GM18502 (cell line): Measurements from ENCODE around the gene CDC37.
A peak's percentile ranks its signal among the peaks of the same experiment; 100 is the strongest.
"Not testable (repeated sequence)": the region's sequence is repeated elsewhere in the genome, so short reads cannot be mapped to it uniquely, and the experiment has no call there.

ENCODE experiments used
- ATAC-seq: cut with Tn5 transposase; IDR thresholded peaks from one replicate; pipeline ENCODE4 v1.9.1; 2021; ENCODE audit warnings: mild to moderate bottlenecking; ENCODE audit not compliant: unreplicated experiment, poor library complexity

Gene CDC37

DNA sequence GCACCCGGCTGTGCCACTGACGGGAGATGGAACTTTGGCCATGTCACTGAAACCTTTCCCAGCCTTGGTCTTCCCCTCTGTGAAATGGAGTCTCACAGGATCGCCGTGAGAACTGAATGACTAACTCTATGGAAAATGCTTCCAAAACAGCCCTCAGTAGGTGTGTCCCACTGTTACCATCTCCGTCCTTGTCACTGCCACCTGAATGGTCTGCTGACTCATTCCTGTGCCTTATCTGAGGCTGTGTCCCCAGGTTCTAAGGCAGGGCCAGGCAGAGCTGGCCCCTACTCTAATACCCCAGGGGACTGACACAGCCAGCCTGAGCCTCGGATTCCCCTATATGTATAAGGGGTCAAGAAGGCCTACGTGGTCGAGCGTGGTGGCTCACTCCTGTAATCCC is 4.5 kb downstream of the CDC37 start:
- no peak for ATAC-seq

DNA sequence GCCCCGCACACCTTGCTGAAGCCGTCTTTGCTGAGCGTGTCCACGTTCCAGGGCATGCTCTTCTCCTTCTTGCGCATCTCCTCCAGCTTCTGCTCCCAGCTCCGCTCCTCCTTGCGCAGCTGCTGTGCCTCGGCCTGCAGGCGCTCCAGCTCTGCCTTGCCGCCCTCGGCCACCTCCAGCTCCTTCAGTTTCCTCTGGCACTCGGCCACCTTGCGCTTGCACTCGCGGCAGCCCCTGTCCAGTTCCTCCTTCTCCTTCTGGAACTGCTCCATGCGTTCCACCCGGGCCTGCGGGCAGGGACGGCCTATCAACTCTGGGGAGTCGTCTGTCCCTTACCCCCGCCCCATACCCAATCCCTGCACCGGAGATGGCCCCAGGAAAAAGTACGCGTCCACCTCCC is 7.4 kb downstream of the CDC37 start:
- ATAC-seq = no peak

GRCh38 chr19:10395436-10395835 is 7.9 kb downstream of the CDC37 start:
- no peak for ATAC-seq

- no peak for ATAC-seq
These were observed 8.3 kb downstream of the CDC37 start for GRCh38 chr19:10395003-10395402.

GRCh38 chr19:10393137-10393536 is 10.2 kb downstream of the CDC37 start:
- ATAC-seq = no peak

DNA sequence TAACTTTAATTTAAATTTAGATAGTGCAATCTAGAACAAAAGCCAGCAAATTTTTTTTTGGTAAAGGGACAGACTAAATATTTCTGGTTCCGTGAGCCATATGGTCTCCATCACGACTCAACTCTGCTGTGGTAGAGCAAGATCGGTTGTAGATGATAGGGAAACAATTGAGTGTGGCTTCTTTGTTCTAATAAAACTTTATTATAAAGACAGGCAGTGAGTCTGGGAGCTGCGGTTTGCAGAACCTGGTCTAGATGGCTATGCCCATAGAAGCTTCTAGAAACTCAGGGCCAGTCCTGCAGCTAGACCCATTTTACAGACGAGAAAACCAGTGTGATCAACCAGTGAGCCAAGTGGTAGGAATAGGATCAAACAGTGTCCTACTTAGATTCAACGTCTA is 11.2 kb downstream of the CDC37 start:
- no peak for ATAC-seq

DNA sequence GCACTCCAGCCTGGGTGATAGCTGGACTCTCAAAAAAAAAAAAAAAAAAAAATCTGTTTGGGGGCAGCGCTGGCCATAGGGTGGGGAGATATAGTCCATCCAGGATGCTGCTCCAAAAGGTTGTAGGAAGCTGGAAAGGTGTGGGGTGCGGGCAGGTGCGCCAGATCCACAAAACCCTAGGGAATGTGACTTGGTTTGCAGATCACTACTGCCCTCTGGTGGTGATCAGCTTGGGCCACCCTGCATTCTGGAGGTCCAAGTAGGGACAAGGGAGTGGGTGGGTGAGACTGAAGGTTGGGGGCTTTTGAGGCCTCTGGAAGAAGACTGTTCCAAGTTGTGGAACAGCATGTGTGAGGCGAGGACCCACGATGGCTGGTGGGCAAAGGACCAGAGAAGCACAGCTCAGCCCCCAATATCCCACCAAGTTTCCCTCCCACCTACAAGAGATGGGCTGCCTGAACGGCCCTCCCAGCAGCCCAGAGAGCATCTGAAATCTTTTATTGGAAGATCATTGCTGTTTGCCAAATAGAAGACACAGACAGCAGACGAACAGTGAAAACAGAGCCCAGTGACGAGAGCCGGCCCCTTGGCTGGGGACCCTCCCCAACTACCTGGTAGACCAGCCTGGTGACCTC is 12.6 kb downstream of the CDC37 start:
- ATAC-seq = no peak

DNA sequence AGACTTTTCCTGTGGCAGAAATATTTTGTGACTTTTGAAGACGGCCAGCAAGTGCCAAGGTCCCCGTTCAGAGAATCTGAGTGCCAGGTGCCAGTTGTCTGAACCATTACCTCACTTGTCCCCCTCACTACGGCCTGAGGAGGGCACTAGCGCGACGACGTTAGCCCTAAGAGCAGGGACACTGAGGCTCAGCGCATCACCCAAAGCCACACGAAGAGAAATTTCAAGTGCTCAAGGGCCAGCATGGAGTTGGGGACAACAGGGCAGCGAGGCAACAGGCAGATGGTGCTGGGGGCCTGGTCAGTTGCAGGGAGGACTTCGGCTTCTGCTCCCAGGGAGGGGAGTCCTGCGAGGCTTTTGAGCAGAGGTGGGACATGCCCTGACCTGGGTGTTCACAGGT is 13.5 kb downstream of the CDC37 start:
- ATAC-seq = no peak

GRCh38 chr19:10388957-10389356 is 14.4 kb downstream of the CDC37 start:
- ATAC-seq = no peak

DNA sequence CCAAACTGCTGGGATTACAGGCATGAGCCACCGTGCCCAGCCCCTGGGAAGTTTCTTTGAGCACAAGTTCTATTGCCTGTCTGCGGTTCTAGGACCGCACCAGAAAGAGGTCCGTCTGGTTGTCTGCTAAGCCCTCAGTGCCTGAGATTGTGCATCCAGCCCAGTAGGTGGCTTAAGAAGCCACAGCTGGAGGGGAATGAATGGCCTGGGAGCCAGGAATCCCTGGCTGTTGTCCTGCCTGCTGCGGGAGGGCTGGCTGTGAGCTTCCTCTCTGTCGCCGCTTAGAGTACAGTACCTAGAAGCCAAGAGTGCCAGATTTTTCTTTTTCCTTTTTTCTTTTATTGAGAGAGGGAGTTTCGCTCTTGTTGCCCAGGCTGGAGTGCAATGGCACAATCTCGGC is 18.8 kb downstream of the CDC37 start:
- ATAC-seq = no peak

GRCh38 chr19:10383223-10383499 is 20.2 kb downstream of the CDC37 start:
- ATAC-seq = not testable (repeated sequence)

GRCh38 chr19:10380313-10381102 is 22.8 kb downstream of the CDC37 start, which contains the start of gene TYK2:
Gene TYK2 (minus strand): TSS chr19:10380572. CDS start chr19:10378406, 2,166 bp downstream.
- ATAC-seq = peak; percentile 91

GRCh38 chr19:10379880-10380312 is 23.4 kb downstream of the CDC37 start:
- no peak for ATAC-seq

DNA sequence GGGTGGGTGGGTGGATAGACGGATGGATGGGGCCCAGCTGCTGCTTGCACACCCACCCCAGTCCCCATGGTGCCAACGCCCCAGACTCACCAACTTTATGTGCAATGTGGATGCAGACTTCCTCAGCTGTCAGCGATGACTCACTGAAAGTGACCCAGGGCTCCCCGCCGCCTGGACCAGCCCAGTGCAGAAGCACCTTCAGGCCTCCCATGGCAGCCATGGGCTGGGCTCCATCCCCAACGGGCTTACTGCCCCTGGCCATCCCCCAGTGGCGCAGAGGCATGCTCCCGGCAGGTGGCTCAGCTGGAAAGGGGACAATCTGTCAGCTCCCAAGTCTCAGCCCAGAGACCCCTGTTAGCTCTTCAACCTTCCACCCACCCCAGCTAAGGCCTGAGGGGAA is 25.2 kb downstream of the CDC37 start:
- no peak for ATAC-seq

DNA sequence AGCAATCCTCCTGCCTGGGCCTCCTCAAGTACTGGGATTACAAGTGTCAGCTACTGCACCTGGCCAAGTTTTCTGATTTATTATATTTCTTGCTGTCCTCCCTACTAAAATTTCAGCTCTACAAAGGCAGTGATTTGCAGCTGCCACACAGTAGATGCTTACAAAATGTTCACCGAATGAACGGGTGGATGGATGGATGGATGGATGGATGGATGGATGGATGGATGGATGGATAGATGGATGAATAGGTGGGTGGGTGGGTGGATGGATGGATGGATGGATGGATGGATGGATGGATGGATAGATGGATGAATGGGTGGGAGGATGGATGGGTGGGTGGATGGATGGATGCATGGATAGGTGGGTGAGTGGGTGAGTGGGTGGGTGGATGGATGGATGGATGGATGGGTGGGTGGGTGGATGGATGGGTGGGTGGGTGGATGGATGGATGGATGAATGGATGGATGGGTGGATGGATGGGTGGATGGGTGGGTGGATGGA is 26.2 kb downstream of the CDC37 start:
- not testable (repeated sequence) for ATAC-seq

DNA sequence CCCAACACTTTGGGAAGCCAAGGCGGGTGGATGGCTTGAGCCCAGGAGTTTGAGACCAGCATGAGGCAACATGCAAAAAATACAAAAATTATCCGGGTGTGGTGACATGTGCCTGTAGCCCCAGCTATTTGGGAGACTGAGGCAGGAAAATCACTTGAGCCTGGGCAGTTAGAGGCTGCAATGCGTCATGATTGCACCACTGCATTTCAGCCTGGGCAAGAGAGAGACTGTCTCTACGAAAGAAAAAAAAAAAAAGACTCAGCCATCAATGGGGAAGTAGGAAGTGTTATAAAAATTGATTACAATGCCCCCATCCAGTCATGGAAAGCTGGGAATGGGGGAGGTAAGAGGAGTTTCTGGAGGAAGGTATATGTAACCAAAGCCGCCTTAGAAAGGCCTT is 28.4 kb downstream of the CDC37 start:
- ATAC-seq = no peak

- ATAC-seq = no peak
These were observed 30.7 kb downstream of the CDC37 start for GRCh38 chr19:10372690-10373089.

DNA sequence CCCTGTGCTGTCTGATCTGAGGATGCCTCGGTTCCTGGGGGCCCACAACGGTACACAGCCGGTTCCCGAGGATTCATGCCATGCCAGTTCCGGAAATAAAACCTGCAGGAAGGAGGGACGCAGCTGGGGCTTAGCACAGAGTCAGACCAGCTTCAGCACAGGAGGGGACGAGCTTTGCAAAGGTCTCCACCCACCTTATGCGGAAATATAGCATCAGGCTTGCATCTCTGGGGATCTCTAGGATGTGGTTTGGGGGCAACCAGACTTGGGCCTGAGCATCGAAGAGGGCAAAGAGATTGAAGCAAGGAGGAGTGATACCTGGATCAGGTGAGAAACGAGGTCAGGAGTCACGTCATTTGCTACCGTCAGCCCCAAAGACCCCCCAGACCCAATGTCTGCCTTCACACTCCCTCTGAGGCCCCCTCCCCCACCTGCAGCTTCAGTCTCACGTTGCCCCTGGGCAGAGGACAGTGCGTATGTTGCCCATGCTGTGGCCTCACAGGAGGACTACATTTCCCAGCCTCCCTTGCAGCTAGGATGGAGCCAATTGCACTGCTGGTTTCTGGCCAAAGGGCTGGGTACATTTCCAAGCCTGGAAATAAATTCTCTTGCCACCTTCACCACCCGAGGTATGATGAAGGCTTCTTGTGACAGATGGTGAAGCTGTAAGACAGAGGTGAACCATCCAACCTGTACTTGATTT is 35.1 kb downstream of the CDC37 start:
- no peak for ATAC-seq

DNA sequence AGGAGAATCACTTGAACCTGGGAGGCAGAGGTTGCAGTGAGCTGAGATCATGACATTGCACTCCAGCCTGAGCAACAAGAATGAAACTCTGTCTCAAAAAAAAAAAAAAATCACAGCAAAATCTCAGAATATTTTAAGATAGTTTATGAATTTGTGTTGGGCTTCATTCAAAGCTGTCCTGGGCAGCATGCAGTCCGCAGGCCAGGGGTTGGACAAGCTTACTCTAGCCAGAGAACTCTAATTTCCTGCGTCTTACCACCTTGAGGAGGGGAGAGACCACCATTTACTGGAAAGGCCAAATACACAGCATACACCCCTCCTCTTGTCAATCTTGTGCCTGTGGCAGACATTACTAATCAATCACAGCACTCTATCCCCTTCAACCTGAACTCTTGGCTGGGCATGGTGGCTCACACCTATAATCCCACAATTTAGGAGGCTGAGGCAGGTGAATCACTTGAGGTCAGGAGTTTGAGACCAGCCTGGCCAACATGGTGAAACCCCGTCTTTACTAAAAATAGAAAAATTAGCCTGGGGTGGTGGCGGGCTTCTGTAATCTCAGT is 36.3 kb downstream of the CDC37 start:
- not testable (repeated sequence) for ATAC-seq

GRCh38 chr19:10365518-10365917 is 37.8 kb downstream of the CDC37 start:
- ATAC-seq = no peak

- no peak for ATAC-seq
These were observed 38.7 kb downstream of the CDC37 start for GRCh38 chr19:10364644-10365043.
